Astrocyte (in vitro differentiated cells and primary cell): Measurements from ENCODE around the gene MAP1A.

Experiments
- CTCF ChIP-seq: IDR thresholded peaks from 2 replicates; pipeline ENCODE4 v1.5.1; 2011; ENCODE audit warnings: low read depth, mild to moderate bottlenecking, inconsistent platforms, low read length, moderate library complexity; ENCODE audit not compliant: insufficient read depth
- EZH2 ChIP-seq: IDR thresholded peaks from 2 replicates; pipeline ENCODE4 v1.6.1; 2012; ENCODE audit warnings: mild to moderate bottlenecking, low read length, inconsistent platforms; ENCODE audit not compliant: insufficient read depth

- TF ChIP-seq CTCF (no peak), EZH2 (no peak)
These were observed 9.8 kb downstream of the MAP1A start for GRCh38 chr15:43527016-43527801.
